Sciatic nerve (tissue), 2 donors: Measurements from ENCODE around the gene IDS. TPM values are rescaled to one million over a fixed set of nuclear protein-coding genes. Genes with fewer than 3 reads are reported as not detected.
"Not testable (repeated sequence)": the region's sequence is repeated elsewhere in the genome, so short reads cannot be mapped to it uniquely, and the experiment has no call there.

Experiments used
- ATAC-seq: fragments of 200-7000 bp; cut with Tn5 transposase; one replicate; pipeline ENCODE4 v1.9.1; 2020; ENCODE audit warnings: mild to moderate bottlenecking, moderate library complexity
- DNase-seq: peaks from one replicate; pipeline ENCODE4 v3.0.0-alpha.2; 2020; ENCODE audit warnings: low spot score
- intact Hi-C: fragments of 100-400 bp; cut with DNase I; formaldehyde crosslinking; loops from one replicate; pipeline ENCODE4 v1.14.2; 2022
- total RNA-seq: library from RNA; stranded (reverse); fragmentation: NEBNext Ultra II Directional; extraction: Animal tissue kit (Norgen Biotek cat#: 25700); gene quantifications from one replicate; pipeline ENCODE4 v1.2.1, GENCODE V29; 2021
- donor health status: DM: no; HTN: no; CAD: no.
- donor health status: DM: no; HTN: no; CAD: no.

Gene IDS
- total RNA-seq, 1 donor from 2014 or later = 111 TPM

DNA sequence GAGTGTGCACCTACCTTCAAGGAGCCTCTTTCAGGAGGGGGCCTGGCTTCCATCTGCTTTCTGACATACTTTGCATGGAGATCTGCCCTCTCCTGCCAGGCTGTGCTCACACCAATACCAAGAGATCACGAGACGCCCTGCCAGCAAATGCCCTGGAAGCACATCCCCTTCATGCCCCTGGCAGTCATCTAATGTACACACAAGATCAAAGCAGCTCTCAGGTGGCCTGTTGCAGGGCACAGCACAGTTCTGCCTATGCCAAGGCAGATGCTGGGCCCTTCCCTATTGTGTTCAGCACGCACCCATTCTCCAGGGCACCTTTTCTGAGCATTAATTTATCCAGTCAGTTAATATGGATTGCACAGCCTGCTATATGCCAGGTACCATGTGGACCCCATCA, 27.8 kb upstream of the IDS start:
- DNase-seq, intact Hi-C loops, ATAC-seq: not testable (repeated sequence)

- intact Hi-C loops = no loop called here
- ATAC-seq (no peak), DNase-seq (no peak)
Observed at GRCh38 chrX:149531599-149531998, 26.5 kb upstream of the IDS start.

DNA sequence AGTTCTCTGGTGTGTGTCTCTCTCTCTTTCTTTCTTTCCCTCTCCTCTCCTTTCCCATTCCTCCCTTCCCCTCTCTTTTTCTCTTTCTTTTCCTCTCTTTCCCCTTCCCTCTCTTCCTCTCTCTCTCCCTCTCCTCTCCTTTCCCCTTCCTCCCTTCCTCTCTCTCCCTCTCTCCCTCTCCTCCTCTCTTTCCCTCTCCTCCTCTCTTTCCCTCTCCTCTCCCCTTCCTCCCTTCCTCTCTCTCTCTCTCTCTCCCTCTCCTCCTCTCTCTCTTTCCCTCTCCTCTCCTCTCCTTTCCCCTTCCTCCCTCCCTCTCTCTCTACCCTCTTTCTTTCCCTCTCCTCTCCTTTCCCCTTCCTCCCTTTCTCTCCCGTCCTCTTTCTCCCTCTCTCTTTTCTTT, 23.3 kb upstream of the IDS start:
- DNase-seq = no peak
- ATAC-seq = no peak
- intact Hi-C loops = no loop called here

DNA sequence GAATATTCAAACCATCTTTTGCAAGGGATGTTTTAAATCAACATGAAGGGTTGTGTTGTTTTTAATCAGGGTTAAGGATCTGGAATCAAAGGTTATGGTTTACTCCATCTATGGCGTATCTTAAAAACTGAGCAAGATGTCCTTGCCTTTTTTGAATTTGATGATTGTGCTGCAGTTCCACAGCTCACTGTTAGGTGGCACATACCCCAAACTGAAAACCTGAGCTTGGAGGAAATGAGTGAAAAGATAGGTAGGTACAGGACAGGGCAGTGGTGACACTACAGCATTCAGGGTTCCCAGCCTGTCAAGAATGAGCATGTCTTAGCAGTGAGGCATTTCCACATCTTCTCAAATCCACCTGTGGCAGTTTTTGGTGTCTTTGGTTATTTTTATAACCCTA, 22.6 kb upstream of the IDS start:
- intact Hi-C loops = no loop called here
- DNase-seq (no peak), ATAC-seq (no peak)

DNA sequence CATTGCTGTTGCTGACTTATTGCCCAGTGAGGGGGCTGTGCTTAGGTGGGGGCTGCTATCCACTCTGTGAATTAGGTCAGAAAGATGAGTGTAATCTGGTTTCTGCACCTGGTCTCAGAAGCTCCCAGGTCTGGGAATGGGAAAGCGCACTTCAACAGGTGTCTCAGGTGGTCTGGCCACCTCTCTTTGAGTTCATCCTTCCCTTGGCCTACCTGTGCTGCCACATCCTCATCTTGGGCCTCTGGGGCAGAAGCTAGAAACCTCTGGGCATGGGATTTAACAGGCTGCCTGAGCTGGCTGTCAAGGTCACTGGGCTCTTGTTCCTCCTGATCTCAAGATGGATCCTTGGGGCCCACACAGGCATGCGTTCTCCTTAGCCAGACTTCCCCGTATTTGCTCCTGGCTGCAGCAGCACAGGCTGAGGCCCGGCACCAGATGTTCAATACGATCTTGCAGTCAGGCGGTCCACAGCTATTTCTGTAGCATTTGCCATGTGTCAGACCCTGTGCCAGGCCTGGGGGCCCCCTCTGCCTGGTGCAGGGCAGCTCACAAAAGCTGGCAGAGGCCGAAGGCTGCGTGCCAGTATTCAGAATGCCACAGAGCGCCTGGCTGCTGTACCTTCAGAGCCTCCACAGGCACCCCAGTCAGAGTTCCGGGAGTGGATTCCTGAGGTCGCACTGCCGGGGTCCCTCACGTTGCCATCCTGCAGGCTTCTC, 21.4 kb upstream of the IDS start:
- intact Hi-C loops, DNase-seq: not testable (repeated sequence)
- peak; percentile 18 for ATAC-seq

DNA sequence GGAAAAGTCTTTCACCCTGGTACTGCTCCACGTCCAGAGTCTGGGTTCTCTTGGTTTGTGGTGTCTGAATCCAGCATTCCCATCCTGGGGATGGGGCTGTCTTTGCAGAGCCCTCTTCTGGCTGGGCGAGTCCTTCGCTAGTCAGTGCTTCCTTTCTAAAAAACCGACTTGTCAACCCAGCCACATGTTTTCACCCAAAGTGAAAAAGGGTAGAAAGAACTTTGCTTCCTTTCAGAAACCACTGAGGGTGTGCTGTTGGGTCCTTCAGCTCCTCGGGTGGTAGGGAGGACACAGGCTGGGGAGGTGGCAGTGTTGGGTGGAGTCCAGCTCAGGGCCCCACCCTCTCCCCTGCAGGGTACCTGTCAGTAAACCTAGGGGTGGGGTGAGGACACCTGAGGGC, 20.8 kb upstream of the IDS start:
- peak; percentile 41 for ATAC-seq
- intact Hi-C loops, DNase-seq: not testable (repeated sequence)

GRCh38 chrX:149525389-149525788, 20.3 kb upstream of the IDS start:
- peak; percentile 88 for ATAC-seq
- intact Hi-C loops, DNase-seq: not testable (repeated sequence)

DNA sequence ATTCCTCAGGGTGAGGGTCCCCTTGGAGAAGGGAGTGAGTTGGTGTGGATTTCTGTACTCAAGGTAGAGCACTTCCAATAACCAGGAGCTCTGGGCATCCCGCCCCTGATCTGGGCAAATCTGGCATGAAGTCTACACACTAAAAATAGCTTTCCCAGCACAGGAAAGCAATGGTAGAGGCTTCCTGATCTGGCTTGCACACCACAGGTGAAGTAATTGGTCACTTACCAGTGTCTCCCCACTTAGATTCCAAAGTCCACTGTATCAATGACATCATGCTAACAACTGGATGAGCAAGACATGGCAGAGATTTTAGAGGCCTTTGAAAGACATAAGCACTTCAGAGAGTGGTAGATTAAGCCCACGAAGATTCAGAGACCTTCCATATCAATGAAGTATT, 17.8 kb upstream of the IDS start:
- no peak for ATAC-seq
- no peak for DNase-seq
- intact Hi-C loops = no loop called here

- intact Hi-C loops = no loop called here
- ATAC-seq = no peak
Observed at GRCh38 chrX:149521438-149521837, 16.3 kb upstream of the IDS start.

GRCh38 chrX:149520636-149521277, 15.7 kb upstream of the IDS start:
- ATAC-seq, intact Hi-C loops, DNase-seq: not testable (repeated sequence)

More at GRCh38 chrX:149521438-149521837, 16.3 kb upstream of the IDS start:
- DNase-seq = no peak

DNA sequence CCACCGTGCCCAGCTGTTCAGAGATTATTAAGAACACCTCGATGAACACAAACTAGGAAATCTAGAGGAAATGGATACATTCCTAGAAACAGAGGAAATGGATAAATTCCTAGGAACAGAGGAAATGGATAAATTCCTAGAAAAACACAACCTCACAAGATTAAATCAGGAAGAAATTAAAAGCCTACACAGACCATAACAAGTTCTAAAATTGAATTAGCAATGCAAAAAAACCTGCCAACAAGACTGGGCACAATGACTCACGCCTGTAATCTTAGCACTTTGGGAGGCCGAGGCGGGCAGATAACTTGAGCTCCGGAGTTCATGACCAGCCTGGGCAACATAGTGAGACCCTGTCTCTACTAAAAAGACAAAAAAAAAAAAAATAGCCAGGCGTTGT, 13.1 kb upstream of the IDS start:
- intact Hi-C loops = no loop called here
- ATAC-seq (no peak), DNase-seq (no peak)

DNA sequence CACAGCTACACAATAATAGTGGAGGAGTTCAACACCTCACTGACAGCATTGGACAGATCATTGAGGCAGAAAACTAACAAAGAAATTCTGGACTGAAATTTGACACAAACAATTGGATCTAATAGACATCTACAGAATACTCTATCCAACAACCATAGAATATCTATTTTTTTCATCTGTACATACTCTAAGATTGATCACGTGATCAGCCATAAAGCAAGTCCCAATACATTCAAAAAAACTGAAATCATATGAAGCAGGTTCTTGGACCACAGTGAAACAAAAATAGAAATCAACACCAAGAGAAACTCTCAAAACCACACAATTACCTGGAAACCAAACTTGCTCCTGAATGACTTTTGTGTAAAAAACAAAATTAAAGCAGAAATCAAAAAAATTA, 12.2 kb upstream of the IDS start:
- DNase-seq (no peak), ATAC-seq (no peak)
- intact Hi-C loops = no loop called here

GRCh38 chrX:149516604-149517003, 11.5 kb upstream of the IDS start:
- no peak for DNase-seq
- no peak for ATAC-seq
- intact Hi-C loops = no loop called here

DNA sequence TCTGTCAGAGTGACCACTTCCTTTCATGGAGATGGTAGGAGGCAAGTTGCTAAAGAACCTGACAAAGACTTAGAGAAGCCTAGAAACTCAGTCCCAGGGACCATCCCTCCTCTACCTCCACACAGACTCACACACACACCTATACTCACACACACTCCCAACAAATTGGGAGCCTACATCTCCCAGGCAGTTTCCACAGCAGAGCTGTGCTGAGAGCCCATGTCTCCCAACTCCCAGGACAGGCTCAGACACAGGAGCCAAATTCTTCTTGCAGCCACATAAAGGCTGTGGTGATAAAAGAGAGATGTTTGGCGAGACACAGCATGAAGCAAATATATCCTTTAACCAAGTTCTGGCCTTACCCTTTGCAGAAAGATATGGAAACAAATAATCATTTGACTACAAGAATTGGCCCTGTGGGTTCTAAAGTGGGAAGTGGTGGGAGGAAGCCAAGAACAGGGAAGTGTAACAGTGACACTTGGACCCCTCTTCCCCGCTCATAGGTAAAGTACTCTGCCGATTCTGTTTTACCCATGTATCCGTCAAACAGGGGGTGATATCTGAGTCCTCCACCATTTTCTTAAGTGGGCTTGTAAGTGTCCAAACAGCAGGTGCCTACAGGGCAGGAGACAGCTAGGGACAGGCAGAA, 11.0 kb upstream of the IDS start:
- intact Hi-C loops = no loop called here
- no peak for ATAC-seq
- no peak for DNase-seq

DNA sequence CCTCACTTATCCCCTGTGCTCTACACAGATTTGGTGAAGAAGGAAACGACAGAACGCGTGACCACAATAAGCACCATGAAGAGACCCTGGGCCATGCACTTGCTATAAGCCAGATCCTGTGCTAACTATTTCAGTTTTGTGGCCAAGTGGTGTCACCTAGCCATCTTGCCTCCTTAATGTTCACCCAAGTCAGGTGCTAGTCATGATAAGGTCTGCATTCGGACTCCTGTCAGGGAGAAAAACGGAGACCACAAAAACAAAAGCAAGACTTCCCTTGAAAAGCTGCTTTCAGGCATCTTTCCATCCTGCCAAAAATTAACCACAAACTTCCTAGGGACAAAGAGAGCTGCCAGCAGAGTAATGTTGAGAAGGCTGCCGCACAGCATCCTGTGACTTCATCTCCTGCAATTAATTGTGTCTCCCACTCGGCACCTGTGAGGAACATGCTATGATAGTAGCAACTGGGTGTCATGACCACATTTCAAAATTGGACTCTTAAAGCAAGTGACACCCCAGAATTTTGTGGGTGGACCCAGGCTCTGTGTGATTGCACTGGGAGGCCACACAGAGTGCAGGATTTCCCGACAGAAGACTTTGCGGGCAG, 8.8 kb upstream of the IDS start:
- intact Hi-C loops = no loop called here
- peak; percentile 72 for ATAC-seq
- no peak for DNase-seq

DNA sequence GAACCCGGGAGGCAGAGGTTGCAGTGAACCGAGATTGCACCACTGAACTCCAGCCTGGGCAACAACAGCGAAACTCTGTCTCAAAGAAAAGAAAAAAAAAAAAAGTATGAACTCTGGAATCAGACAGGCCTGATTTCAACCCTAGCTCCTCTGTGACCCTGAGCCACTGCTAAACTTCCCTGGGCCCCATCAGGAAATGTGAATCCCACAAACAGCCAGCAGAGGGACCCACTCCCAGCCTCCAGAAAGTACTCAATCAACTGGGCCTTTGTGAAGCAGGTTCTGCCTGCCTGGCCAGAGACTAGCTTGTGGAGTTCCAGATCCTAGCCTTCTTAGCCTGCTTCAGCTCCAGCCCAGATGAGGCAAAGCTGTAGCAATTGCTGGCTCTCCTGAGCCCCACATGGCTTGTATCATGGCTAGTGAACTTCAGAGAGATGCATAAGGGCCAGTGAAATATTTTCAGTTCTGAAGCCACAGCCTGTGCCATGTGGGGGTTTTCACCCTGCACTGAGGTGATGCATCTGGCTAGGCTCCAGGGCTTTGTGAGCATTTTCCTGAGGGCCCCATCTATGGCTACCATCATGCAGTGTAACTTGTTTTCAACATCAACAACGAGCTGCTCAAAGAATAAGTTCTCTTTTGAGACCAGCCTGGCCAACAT, 7.2 kb upstream of the IDS start:
- DNase-seq (no peak), ATAC-seq (peak; percentile 45)
- intact Hi-C loops = no loop called here

- DNase-seq (no peak), ATAC-seq (no peak)
- intact Hi-C loops = no loop called here
Observed at GRCh38 chrX:149511081-149511480, 6.0 kb upstream of the IDS start.

DNA sequence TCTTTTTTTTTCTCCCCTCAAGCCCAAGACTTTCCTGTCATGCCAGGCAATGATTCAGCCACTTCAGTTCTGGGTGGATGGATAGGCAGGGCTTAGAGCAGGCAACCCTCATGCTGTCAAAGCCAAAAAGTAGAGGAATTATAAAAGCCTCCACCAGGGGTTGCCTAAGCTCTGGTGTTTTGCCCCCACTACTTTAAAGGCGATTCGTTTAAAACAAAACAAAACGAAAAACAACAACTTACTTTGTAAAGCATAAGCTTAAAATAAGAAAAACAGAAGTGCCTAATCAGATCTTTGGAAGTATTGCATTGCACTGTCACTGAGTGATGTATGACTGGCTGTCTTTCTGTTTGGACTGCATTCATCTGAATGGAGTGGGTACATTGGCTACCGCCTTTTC, 5.3 kb upstream of the IDS start:
- DNase-seq (no peak), ATAC-seq (no peak)
- intact Hi-C loops = no loop called here

GRCh38 chrX:149508467-149508866, 3.4 kb upstream of the IDS start:
- DNase-seq (no peak), ATAC-seq (no peak)
- intact Hi-C loops = no loop called here
